IMR-90 (cell line): ENCODE measurements around the gene CCDC167. TPM values are rescaled to one million over a fixed set of nuclear protein-coding genes. Genes with fewer than 3 reads are reported as not detected.

Experiments
- ATAC-seq: fragments of 200-7000 bp; cut with Tn5 transposase; 2 replicates; pipeline ENCODE4 v1.9.1; 2020; ENCODE audit warnings: low read depth, mild to moderate bottlenecking, moderate library complexity
- BruUV-seq: library from RNA; stranded (reverse); fragments of 400-500 nt; replicated peaks from 2 replicates; lab custom pipeline; 2021; lab: Mats Ljungman, UMichigan
- CTCF ChIA-PET: fragments of 300-600 bp; formaldehyde crosslinking; extraction: SDS; loops from one replicate; lab custom pipeline; 2021; ENCODE audit warnings: antibody characterized with exemption; lab: Yijun Ruan, JAX
- POLR2A ChIA-PET: fragments of 300-600 bp; sonication (Branson Sonifier 250); formaldehyde crosslinking; loops from one replicate; lab custom pipeline; 2022; ENCODE audit warnings: antibody characterized with exemption; ENCODE audit not compliant: unreplicated experiment; lab: Charles Lee
- DNase-seq: peaks from one replicate; pipeline ENCODE4 v3.0.0; 2013
- H2AFZ ChIP-seq: replicated peaks from 2 replicates; pipeline ENCODE3; 2013; ENCODE audit warnings: low read length, mild to moderate bottlenecking; ENCODE audit not compliant: poor library complexity
- H2AK5ac ChIP-seq: 2 replicates; pipeline ENCODE4 v1.6.1; 2013; ENCODE audit warnings: low read depth, low read length, inconsistent platforms
- H2AK9ac ChIP-seq: replicated peaks from 2 replicates; pipeline ENCODE3; 2013; ENCODE audit warnings: mild to moderate bottlenecking, low read depth, low read length, moderate library complexity; ENCODE audit not compliant: poor library complexity
- H2BK120ac ChIP-seq: 2 replicates; pipeline ENCODE4 v1.6.1; 2013; ENCODE audit warnings: low read depth, low read length, inconsistent platforms
- H2BK15ac ChIP-seq: 3 replicates; pipeline ENCODE4 v1.6.1; 2013; ENCODE audit warnings: low read depth, low read length, inconsistent platforms
- H2BK20ac ChIP-seq: 2 replicates; pipeline ENCODE4 v1.6.1; 2013; ENCODE audit warnings: low read depth, mild to moderate bottlenecking, inconsistent platforms, low read length, moderate library complexity
- H2BK5ac ChIP-seq: 2 replicates; pipeline ENCODE4 v1.6.1; 2013; ENCODE audit warnings: mild to moderate bottlenecking, low read depth, low read length, inconsistent platforms; ENCODE audit not compliant: poor library complexity, severe bottlenecking
- H3K14ac ChIP-seq: replicated peaks from 2 replicates; pipeline ENCODE4 v1.6.1; 2013; ENCODE audit warnings: low read depth, low read length, inconsistent platforms
- H3K18ac ChIP-seq: 2 replicates; pipeline ENCODE4 v1.6.1; 2013; ENCODE audit warnings: low read depth, low read length, control low read depth
- H3K23ac ChIP-seq: 2 replicates; pipeline ENCODE4 v1.6.1; 2013; ENCODE audit warnings: low read depth, low read length, inconsistent platforms
- H3K27ac ChIP-seq: 2 replicates; pipeline ENCODE4 v1.5.1; 2013; ENCODE audit warnings: mild to moderate bottlenecking, control low read depth, low read length; ENCODE audit not compliant: insufficient read depth
- H3K27me3 ChIP-seq: 2 replicates; pipeline ENCODE4 v1.6.1; 2013; ENCODE audit warnings: low read length; ENCODE audit not compliant: control insufficient read depth, insufficient read depth
- H3K36me3 ChIP-seq: 2 replicates; pipeline ENCODE4 v1.6.1; 2013; ENCODE audit warnings: low read length, mixed read lengths; ENCODE audit not compliant: control insufficient read depth, insufficient read depth
- H3K4ac ChIP-seq: 2 replicates; pipeline ENCODE4 v1.6.1; 2013; ENCODE audit warnings: low read depth, low read length, inconsistent platforms
- H3K4me1 ChIP-seq: 2 replicates; pipeline ENCODE4 v1.6.1; 2013; ENCODE audit warnings: low read length, mixed read lengths; ENCODE audit not compliant: control insufficient read depth, insufficient read depth
- H3K4me2 ChIP-seq: 2 replicates; pipeline ENCODE4 v1.6.1; 2013; ENCODE audit warnings: low read depth, mild to moderate bottlenecking, control low read depth, low read length, moderate library complexity
- H3K4me3 ChIP-seq: 2 replicates; pipeline ENCODE4 v1.5.1; 2013; ENCODE audit warnings: low read depth, mild to moderate bottlenecking, control low read depth, low read length, moderate library complexity; ENCODE audit not compliant: insufficient read depth
- H3K56ac ChIP-seq: 2 replicates; pipeline ENCODE4 v1.6.1; 2013; ENCODE audit warnings: low read length, inconsistent platforms; ENCODE audit not compliant: insufficient read depth; ENCODE audit errors: extremely low read depth
- H3K79me1 ChIP-seq, 2 experiments: 2 replicates each; pipeline ENCODE4 v1.6.1; 2013; ENCODE audit warnings: low read length in 2 of 2, inconsistent platforms in 1 of 2, low read depth in 1 of 2
- H3K9ac ChIP-seq: 2 replicates; pipeline ENCODE4 v1.6.1; 2013; ENCODE audit warnings: low read depth, low read length, control low read depth
- H3K9me1 ChIP-seq: 2 replicates; pipeline ENCODE4 v1.6.1; 2013; ENCODE audit warnings: low read length, inconsistent platforms; ENCODE audit not compliant: insufficient read depth
- H3K9me3 ChIP-seq: 2 replicates; pipeline ENCODE4 v1.6.1; 2013; ENCODE audit warnings: low read length; ENCODE audit not compliant: control insufficient read depth, insufficient read depth
- H4K20me1 ChIP-seq: 2 replicates; pipeline ENCODE4 v1.6.1; 2013; ENCODE audit warnings: low read length, inconsistent platforms; ENCODE audit not compliant: insufficient read depth
- H4K5ac ChIP-seq: 2 replicates; pipeline ENCODE4 v1.6.1; 2013; ENCODE audit warnings: mild to moderate bottlenecking, low read depth, low read length, control low read depth
- H4K8ac ChIP-seq, 2 experiments: 2 replicates each; pipeline ENCODE4 v1.6.1; 2013; ENCODE audit warnings: low read depth in 2 of 2, low read length in 2 of 2, control low read depth in 1 of 2, inconsistent platforms in 1 of 2
- H4K91ac ChIP-seq: 2 replicates; pipeline ENCODE4 v1.6.1; 2013; ENCODE audit warnings: low read depth, low read length, inconsistent platforms; ENCODE audit not compliant: insufficient read depth
- BHLHE40 ChIP-seq: fragments of 150-350 bp; IDR thresholded peaks from 2 replicates; pipeline ENCODE4 v1.6.1; 2016; ENCODE audit warnings: mild to moderate bottlenecking, low read depth, low read length
- CEBPB ChIP-seq: IDR thresholded peaks from 2 replicates; pipeline ENCODE4 v1.6.1; 2012; ENCODE audit warnings: low read depth, low read length, improper control_type of control experiment
- CHD1 ChIP-seq: IDR thresholded peaks from 2 replicates; pipeline ENCODE4 v1.6.1; 2012; ENCODE audit warnings: low read depth, low read length, improper control_type of control experiment
- FOS ChIP-seq: fragments of 150-350 bp; IDR thresholded peaks from 2 replicates; pipeline ENCODE4 v1.6.1; 2016; ENCODE audit warnings: low read depth, low read length
- MAFK ChIP-seq: IDR thresholded peaks from 2 replicates; pipeline ENCODE4 v1.6.1; 2012; ENCODE audit warnings: low read depth, low read length, improper control_type of control experiment
- MAZ ChIP-seq: IDR thresholded peaks from 2 replicates; pipeline ENCODE4 v1.6.1; 2012; ENCODE audit warnings: low read depth, mild to moderate bottlenecking, low read length, improper control_type of control experiment, moderate library complexity, borderline replicate concordance
- MXI1 ChIP-seq: IDR thresholded peaks from 2 replicates; pipeline ENCODE4 v1.6.1; 2012; ENCODE audit warnings: low read depth, mild to moderate bottlenecking, low read length, moderate library complexity, borderline replicate concordance
- NFE2L2 ChIP-seq: fragments of 150-350 bp; IDR thresholded peaks from 2 replicates; pipeline ENCODE4 v1.6.1; 2016; ENCODE audit warnings: low read depth, mild to moderate bottlenecking, low read length
- POLR2A ChIP-seq: IDR thresholded peaks from 2 replicates; pipeline ENCODE4 v1.6.1; 2012; ENCODE audit warnings: mild to moderate bottlenecking, low read depth, low read length
- RAD21 ChIP-seq: IDR thresholded peaks from 2 replicates; pipeline ENCODE4 v1.6.1; 2012; ENCODE audit warnings: low read length, improper control_type of control experiment
- RCOR1 ChIP-seq: IDR thresholded peaks from 2 replicates; pipeline ENCODE4 v1.6.1; 2012; ENCODE audit warnings: mild to moderate bottlenecking, low read length, improper control_type of control experiment; ENCODE audit not compliant: insufficient replicate concordance
- SMC3 ChIP-seq: fragments of 150-350 bp; IDR thresholded peaks from 2 replicates; pipeline ENCODE4 v1.6.1; 2016; ENCODE audit warnings: low read depth, mild to moderate bottlenecking, antibody characterized with exemption, low read length, moderate library complexity
- WGBS, 2 experiments: methylation state at CpG; one replicate each; pipeline versions ENCODE4 v1.1.5 to v1.1.7; 2013; ENCODE audit warnings: missing lambda C conversion rate in 2 of 2; ENCODE audit not compliant: insufficient read length in 1 of 2; ENCODE audit errors: extremely low coverage in 2 of 2; 5-methylcytosine and 5-hydroxymethylcytosine counted together
- dilution Hi-C: fragments of 300-500 bp; cut with HindIII; formaldehyde crosslinking; loops from one replicate; pipeline ENCODE4 v1.14.3; 2018; ENCODE audit warnings: low sequenced_read_pairs; ENCODE audit not compliant: unreplicated experiment
- in situ Hi-C: fragments of 300-500 bp; cut with MboI; formaldehyde crosslinking; loops from 3 replicates; pipeline ENCODE4 v1.14.3; 2019; ENCODE audit warnings: low sequenced_read_pairs, inconsistent platforms, mixed read lengths
- intact Hi-C: fragments of 100-400 bp; cut with micrococcal nuclease; formaldehyde crosslinking; loops from 2 replicates; pipeline ENCODE4 v1.10.0; 2022
- polyA plus RNA-seq, 3 experiments: library from polyadenylated mRNA; depleted of rRNA; stranded (reverse); fragments of >200 nt; gene quantifications; 2 replicates each; pipeline ENCODE4 v1.2.3, GENCODE V29; 2012; ENCODE audit warnings: low replicate concordance in 1 of 3
- total RNA-seq: library from RNA; depleted of rRNA; stranded (reverse); fragments of >200 nt; gene quantifications from 2 replicates; pipeline ENCODE4 v1.2.3, GENCODE V29; 2012
- TF ChIP-seq, protein P1 (sequence below): fragments of 150-350 bp; IDR thresholded peaks from 2 replicates; pipeline ENCODE4 v1.6.1; 2017; ENCODE audit warnings: mild to moderate bottlenecking, antibody characterized with exemption, low read length, low read depth
- TF ChIP-seq, protein P2 (sequence below): fragments of 150-350 bp; IDR thresholded peaks from 2 replicates; pipeline ENCODE4 v1.6.1; 2016; ENCODE audit warnings: low read depth, mild to moderate bottlenecking, low read length, moderate library complexity, borderline replicate concordance
- TF ChIP-seq, protein P3 (sequence below): conservative IDR thresholded peaks from 2 replicates; pipeline ENCODE4 v1.5.1; 2012; ENCODE audit warnings: mild to moderate bottlenecking, low read depth, low read length, improper control_type of control experiment

Gene CCDC167
- total and polyA plus RNA-seq, 2 of the 4 experiments (the other 2 are of a cell fraction): 35.8 to 96.8 TPM

DNA sequence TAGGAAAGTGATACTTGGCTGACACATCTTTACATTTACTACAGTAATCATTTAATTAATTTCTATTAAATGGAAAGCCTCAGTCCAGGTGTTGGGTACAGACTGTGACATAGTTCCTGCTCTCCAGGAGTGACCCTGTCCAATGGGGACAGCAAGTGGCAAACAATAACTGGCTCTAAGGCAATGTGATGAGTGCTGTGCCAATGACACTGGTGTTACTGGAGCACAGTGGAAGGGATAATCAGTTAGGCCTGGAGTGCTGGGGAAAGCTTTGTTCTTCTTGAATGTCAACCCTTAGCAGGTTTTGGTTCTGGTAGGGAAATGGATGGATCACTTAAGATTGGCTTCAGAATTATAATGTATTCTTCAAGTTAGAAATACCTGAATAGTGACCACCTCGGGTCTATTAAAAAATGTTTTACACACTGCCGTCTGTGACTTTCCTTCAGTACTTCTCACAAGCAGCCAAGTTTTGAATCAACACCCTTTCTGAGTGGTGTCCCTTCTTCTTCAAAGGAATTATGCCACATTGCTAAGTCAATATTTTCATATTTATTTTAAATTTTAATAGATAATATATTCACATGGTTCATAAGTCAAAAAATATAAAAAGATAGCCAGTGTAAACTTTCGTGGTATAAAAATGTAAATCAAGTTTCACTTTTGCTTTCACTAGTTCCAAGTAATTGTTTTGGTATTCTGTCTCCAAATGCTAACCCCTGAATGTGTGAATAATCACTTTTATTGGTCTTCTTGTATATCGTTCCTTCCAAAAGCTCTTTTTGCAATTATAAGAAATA lies 57.1 kb downstream of the CCDC167 start:
- no peak overlapping the region for H2BK20ac ChIP-seq
- H3K14ac ChIP-seq: no peak overlapping the region
- intact Hi-C loops (no loop called here), in situ Hi-C loops (no loop called here), dilution Hi-C loops (no loop called here)
- no peak overlapping the region for H2AFZ ChIP-seq
- H3K56ac ChIP-seq: no peak overlapping the region
- H4K20me1 ChIP-seq: peaks cover 4% of the 10 kb centered on the region; the same call in 1 of the 2 replicates
- ChIA-PET POLR2A (no interaction called here), CTCF (no interaction called here)
- H3K9me1 ChIP-seq: peaks cover 2% of the 10 kb centered on the region; the same call in 1 of the 2 replicates
- peaks cover 20% of the 10 kb centered on the region for H3K36me3 ChIP-seq
- H3K27me3 ChIP-seq: no peaks in the 10 kb centered on the region
- H2AK9ac ChIP-seq: no peak overlapping the region
- H2BK120ac ChIP-seq: no peak overlapping the region
- H3K79me1 ChIP-seq: peaks cover 33 to 34% of the 10 kb centered on the region in 2 experiments
- WGBS, 2 experiments: 100% methylated on average over 1 of the region's 4 CpGs; no CpG with 5 or more reads in 1 of the 2 experiments
- no peak for DNase-seq
- ATAC-seq: no peak
- H3K18ac ChIP-seq: no peak overlapping the region
- H4K91ac ChIP-seq: no peak overlapping the region
- no peak overlapping the region for H2BK15ac ChIP-seq
- H3K23ac ChIP-seq: no peak overlapping the region
- H4K8ac ChIP-seq: no peak overlapping the region
- no peak overlapping the region for H3K4me3 ChIP-seq
- no peak overlapping the region for H4K5ac ChIP-seq
- H3K9me3 ChIP-seq: no peaks in the 10 kb centered on the region
- BruUV-seq: no TSS peak
- H3K4ac ChIP-seq: no peak overlapping the region
- H3K9ac ChIP-seq: no peak overlapping the region
- H3K27ac ChIP-seq: no peak overlapping the region
- no peaks in the 10 kb centered on the region for H3K4me1 ChIP-seq
- no peak overlapping the region for H2BK5ac ChIP-seq
- H3K4me2 ChIP-seq: no peak overlapping the region
- no peak overlapping the region for H2AK5ac ChIP-seq
- TF ChIP-seq CHD1 (no peak), NFE2L2 (no peak), RAD21 (no peak), BHLHE40 (no peak), MAZ (no peak), MAFK (no peak), POLR2A (no peak), RCOR1 (no peak), FOS (no peak), SMC3 (no peak), MXI1 (no peak), CEBPB (no peak)
- TF ChIP-seq, protein P1, sequence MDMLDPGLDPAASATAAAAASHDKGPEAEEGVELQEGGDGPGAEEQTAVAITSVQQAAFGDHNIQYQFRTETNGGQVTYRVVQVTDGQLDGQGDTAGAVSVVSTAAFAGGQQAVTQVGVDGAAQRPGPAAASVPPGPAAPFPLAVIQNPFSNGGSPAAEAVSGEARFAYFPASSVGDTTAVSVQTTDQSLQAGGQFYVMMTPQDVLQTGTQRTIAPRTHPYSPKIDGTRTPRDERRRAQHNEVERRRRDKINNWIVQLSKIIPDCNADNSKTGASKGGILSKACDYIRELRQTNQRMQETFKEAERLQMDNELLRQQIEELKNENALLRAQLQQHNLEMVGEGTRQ: no peak
- TF ChIP-seq, protein P2, sequence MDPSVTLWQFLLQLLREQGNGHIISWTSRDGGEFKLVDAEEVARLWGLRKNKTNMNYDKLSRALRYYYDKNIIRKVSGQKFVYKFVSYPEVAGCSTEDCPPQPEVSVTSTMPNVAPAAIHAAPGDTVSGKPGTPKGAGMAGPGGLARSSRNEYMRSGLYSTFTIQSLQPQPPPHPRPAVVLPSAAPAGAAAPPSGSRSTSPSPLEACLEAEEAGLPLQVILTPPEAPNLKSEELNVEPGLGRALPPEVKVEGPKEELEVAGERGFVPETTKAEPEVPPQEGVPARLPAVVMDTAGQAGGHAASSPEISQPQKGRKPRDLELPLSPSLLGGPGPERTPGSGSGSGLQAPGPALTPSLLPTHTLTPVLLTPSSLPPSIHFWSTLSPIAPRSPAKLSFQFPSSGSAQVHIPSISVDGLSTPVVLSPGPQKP: no peak
- TF ChIP-seq, protein P3, sequence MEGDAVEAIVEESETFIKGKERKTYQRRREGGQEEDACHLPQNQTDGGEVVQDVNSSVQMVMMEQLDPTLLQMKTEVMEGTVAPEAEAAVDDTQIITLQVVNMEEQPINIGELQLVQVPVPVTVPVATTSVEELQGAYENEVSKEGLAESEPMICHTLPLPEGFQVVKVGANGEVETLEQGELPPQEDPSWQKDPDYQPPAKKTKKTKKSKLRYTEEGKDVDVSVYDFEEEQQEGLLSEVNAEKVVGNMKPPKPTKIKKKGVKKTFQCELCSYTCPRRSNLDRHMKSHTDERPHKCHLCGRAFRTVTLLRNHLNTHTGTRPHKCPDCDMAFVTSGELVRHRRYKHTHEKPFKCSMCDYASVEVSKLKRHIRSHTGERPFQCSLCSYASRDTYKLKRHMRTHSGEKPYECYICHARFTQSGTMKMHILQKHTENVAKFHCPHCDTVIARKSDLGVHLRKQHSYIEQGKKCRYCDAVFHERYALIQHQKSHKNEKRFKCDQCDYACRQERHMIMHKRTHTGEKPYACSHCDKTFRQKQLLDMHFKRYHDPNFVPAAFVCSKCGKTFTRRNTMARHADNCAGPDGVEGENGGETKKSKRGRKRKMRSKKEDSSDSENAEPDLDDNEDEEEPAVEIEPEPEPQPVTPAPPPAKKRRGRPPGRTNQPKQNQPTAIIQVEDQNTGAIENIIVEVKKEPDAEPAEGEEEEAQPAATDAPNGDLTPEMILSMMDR: no peak
